ENCODE data around the gene SYCE3.

SYCE3 gene

GRCh38 chr22:50518606-50519005 is 44.1 kb downstream of the SYCE3 start:
- TF ChIP-seq CTCF (IDR thresholded peaks at IDR 0.05): no peak
- TF ChIP-seq ZFX (IDR thresholded peaks at IDR 0.05; ENCODE audit: borderline replicate concordance): no peak

GRCh38 chr22:50517495-50518260 is 45.0 kb downstream of the SYCE3 start:
- no peak for TF ChIP-seq ZFX (IDR thresholded peaks at IDR 0.05; ENCODE audit: borderline replicate concordance)
- no peak for TF ChIP-seq CTCF (IDR thresholded peaks at IDR 0.05)
- no peak overlapping the region for H3K27ac ChIP-seq

More at GRCh38 chr22:50518606-50519005, 44.1 kb downstream of the SYCE3 start:
- H3K27ac ChIP-seq: no peak overlapping the region

GRCh38 chr22:50516891-50517290 is 45.8 kb downstream of the SYCE3 start:
- no peak overlapping the region for H3K27ac ChIP-seq
- no peak for TF ChIP-seq ZFX (IDR thresholded peaks at IDR 0.05; ENCODE audit: borderline replicate concordance)
- TF ChIP-seq CTCF (IDR thresholded peaks at IDR 0.05): no peak

GRCh38 chr22:50516068-50516467 is 46.7 kb downstream of the SYCE3 start:
- no peak overlapping the region for H3K27ac ChIP-seq
- TF ChIP-seq ZFX (IDR thresholded peaks at IDR 0.05; ENCODE audit: borderline replicate concordance) (no peak), CTCF (IDR thresholded peaks at IDR 0.05) (no peak)

- no peak overlapping the region for H3K27ac ChIP-seq
- TF ChIP-seq ZFX (IDR thresholded peaks at IDR 0.05; ENCODE audit: borderline replicate concordance) (no peak), CTCF (IDR thresholded peaks at IDR 0.05) (no peak)
Measured at GRCh38 chr22:50513175-50513574, 49.5 kb downstream of the SYCE3 start.

- peak overlapping the region; percentile 80 for H3K27ac ChIP-seq
- TF ChIP-seq ZFX (IDR thresholded peaks at IDR 0.05; ENCODE audit: borderline replicate concordance) (no peak), CTCF (IDR thresholded peaks at IDR 0.05) (no peak)
Measured at GRCh38 chr22:50508897-50509296, 53.8 kb downstream of the SYCE3 start.
